Stimulated activated CD4-positive, alpha-beta T cell treated with anti-CD3 and anti-CD28 coated beads, Interleukin-1b, Interleukin-23, amount 100 ng/mL, for 4 hours (primary cell): Measurements from ENCODE around the gene GSK3A.
A peak's percentile ranks its signal among the peaks of the same experiment; 100 is the strongest.

ENCODE experiments used
- DNase-seq, 2 donors: peaks; one replicate each; pipeline ENCODE4 v3.0.0-alpha.2; 2020; ENCODE audit warnings: low read depth in 2 of 2

Gene GSK3A

DNA sequence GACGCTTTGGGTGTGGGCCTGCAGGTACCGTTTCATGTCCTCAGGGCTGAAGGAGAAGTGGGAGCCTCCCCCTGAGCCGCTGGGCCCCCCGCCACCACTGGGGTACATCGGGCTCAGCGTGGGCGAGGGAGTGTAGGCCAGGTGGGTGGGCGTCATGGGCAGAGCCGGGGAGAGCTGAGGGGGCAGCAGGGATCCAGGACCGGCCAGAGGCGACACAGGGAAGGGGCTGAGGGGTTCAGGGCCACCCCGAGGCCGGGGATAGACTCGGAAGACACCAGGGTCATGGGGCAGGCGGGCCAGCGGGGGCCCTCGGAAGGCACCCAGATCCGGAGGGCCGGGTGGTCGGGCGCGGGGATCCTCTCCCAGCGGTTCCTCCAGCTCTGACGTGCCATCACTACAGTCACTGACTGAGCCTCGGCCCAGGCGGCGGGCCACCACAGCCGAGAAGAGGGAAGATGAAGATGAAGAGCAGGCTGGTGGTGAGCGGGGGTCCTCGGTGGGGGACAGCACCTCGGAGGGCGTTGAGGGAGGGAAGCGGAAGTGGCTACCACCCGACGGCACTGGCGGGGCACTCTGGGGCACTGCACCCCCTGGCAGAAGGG, 6.8 kb upstream of the GSK3A start:
- DNase-seq: no peak

DNA sequence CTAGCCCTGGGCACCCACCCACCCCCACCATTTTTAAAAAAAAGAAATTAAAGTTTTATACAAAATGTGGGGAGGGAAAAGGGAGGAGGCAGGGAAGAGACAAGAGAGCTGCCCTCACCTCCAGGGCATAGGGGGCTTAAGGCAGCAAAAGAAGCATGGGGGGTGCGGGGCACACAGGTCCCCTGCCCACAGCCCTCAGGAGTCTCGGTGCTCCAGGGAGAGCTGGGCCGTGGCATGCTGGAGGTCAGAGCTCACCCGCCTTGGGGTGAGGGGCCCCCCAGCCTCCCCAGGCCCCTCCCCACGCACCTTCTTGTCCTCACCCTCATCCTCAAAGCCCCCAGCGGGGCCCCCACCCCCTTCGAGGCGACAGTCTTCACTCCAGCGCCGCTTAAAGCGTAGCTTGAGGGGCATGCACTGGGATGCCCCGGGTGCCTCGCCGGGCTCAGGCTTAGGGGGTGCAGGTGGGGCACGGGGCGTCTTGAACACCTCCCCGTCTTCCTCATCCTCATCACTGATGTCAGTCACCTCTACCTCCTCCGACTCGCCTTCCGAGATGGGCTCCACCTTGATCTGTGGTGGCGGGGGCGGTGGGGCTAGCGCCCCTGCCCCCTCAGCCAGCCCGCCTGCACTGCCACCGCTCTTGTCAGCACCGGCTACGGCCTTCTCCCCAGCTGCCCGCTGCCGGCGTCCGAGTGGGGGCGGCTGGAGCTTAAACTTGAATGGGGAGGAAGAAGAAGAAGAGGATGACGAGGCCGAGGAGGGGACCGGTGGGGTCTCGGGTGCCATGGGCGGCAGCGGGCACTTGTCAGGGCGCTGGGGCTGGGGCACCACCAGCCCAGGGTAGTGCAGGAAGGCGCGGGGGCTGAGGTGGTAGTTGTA, 6.1 kb upstream of the GSK3A start:
- no peak for DNase-seq

DNA sequence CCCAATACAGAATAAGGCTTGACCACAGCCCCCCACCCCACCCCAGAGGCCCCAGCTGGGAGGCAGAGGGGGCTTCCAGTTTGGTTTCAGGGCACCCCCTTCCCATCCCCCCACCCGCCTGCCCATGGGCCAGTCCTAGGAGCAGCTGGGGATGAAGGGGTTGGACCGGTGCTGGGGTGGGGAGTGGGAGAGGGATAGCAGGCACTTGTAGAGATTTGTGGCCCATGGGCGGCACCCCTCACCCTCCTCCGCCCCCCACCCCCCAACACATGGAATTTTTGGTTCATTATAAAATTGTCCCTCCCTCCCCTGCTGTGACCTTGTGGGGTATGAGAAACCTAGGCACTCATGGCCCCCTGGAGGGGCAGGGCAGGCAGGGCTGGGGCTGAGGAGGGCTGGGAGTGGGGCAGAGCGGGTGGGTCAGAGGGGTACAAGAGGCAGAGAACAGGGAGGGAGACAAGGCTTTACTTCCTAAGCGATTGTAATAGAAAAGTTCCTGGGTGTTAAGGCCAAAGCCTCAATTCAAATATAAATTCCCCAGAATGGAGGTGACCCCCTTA, 5.3 kb upstream of the GSK3A start:
- no peak for DNase-seq

GRCh38 chr19:42246922-42247639, 4.7 kb upstream of the GSK3A start:
- no peak for DNase-seq

- DNase-seq: no peak
Observed at GRCh38 chr19:42246143-42246921, 3.9 kb upstream of the GSK3A start.

DNA sequence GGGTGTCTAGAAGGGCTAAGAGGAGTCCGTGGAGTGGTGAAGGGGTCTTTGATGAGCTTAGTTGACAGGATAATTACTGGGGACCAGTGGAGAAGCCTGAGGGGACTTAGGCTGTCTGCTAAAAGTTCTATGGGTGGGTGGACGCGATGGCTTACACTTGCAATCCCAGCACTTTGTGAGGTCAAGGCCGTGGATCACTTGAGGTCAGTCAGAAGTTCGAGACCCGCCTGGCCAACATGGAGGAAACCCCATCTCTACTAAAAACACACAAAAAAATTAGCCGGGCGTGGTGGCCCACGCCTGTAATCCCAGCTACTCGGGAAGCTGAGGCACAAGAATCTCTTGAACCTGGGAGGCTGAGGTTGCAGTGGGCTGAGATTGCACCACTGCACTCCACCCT, 2.8 kb upstream of the GSK3A start:
- DNase-seq: no peak

- DNase-seq: peak; percentile 82 to 85
Observed at GRCh38 chr19:42244347-42245220, 2.2 kb upstream of the GSK3A start.

GRCh38 chr19:42242069-42242511, 312 bp downstream of the GSK3A start:
- no peak for DNase-seq

- DNase-seq: no peak
Observed at GRCh38 chr19:42241279-42241678, 1.1 kb downstream of the GSK3A start.

- DNase-seq: no peak
Observed at GRCh38 chr19:42239544-42240220, 2.7 kb downstream of the GSK3A start.

DNA sequence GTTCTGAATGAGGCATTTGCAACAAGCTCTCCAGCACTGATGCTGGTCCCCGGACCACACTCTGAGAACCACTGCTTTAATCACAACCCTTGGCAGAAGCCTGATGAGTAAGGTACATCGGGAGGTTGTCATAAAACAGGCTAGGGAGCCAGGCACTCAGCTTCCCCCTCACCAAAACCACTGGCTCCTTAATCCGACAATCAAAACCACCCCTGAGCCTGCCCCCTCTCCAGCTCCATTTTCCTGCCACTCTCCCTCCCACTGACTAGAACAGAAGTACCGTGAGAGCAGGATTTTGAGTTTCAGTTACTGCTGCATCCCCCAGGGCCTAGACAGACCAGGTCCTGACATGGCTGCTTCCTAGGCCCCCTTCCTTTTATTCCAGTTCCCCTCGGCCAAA, 7.2 kb downstream of the GSK3A start:
- no peak for DNase-seq

- no peak for DNase-seq
Observed at GRCh38 chr19:42234364-42234763, 8.0 kb downstream of the GSK3A start.

GRCh38 chr19:42233678-42234292, 8.6 kb downstream of the GSK3A start:
- DNase-seq: no peak

DNA sequence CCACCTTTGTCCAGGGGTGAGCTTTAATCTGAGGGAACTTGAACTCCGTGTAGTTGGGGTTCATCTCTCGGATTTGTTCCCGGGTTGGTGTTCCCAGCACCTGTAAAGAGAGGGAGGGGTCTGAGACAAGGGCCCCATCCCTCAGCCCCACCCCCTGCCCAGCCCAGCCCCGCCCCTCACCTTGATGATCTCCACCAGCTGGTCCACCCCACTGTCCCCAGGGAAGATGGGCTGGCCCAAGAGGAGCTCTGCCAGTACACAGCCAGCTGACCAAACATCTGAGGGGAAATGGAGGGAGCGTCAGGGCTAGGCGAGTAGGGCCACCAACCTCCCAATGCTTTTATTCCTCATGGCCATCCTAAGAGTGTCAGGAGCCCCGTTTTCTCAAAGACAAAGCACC, 9.3 kb downstream of the GSK3A start:
- DNase-seq: no peak

DNA sequence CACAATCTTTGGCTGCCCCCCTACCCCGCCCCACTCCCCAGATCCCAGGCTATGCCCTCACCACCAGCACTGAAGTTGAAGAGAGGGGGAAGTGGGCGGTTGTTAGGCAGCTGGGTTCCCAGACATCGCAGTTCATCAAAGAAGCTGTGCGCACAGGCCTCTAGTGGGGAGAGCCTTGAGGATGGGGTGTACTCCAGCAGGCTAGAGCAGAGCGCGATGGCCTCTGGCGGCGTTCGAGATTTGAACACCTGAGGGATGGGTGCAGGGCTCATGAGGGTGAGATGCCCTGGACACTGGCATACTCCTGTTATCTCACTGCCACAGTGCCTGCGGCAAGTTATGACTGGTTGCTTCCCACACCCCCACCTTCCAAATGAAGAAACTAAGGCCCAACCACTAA, 10.0 kb downstream of the GSK3A start:
- DNase-seq: no peak

- no peak for DNase-seq
Observed at GRCh38 chr19:42230571-42230970, 11.8 kb downstream of the GSK3A start.

DNA sequence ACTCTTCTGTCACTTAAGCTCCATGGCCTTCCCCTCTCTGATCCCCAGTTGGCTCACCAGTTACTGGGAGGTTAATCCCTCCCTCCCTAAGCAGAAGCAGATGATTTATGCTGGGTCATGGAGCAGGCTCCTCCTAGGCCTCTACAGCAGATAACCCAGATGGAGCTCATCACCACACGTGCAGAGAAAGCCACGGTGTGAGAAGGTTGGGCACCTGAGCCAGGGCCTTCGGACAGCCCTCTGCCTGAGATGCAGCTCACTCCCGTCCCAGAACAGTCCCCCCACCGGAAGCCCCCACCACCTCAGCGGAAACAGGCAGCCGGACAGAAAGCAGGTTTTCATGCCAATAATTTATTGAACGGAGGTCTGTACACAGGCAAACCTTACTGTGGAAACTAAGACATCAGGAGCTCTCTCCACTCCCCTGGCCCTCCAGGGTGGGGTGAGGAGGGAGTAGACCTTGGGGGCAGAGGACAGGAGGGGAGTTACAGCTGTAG, 12.5 kb downstream of the GSK3A start:
- DNase-seq: no peak

DNA sequence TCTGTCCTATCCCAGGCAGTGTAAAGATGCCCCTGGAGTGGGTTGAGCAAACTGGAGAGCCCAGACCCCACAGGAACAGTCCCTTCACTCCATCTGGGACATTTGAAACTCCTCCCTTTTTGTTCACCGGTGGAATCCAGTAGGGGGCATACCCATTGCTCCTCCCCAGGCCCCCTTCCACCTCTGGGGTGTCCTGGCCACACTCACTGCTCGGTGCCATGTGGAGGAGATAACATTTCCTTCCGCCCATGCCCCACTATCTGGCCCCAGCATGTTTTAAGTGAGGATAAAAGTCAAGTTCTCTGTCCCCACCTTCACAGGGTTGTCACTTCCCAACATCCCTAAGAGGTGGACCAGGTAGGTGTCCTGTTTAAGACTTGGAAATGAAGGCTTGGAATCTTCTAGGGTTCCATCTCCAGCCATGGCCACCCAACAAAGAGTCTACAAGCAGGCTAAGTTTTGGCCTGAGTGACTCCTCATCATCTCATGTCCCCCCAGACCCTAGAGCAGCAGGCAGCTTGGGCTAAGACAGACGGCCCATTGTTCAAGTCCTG, 13.0 kb downstream of the GSK3A start:
- no peak for DNase-seq

DNA sequence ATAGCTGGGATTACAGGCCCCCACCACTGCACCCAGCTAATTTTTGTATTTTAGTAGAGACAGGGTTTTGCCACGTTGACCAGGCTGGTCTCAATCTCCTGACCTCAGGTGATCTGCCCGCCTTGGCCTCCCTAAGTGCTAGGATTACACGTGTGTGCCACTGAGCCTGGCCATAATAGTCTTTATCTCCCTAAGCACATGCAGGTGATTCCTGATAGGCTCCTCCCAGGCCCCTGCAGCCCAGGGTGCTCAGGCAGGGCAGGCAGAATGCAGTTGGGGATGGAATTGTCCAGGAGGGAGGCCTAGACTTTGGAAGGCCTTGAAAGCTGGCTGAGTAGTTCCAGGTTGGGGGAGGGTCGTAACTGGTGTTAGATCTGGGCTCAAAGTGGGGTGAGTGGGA, 13.8 kb downstream of the GSK3A start:
- DNase-seq: no peak
